ENCODE data around the gene ATP12A. TPM values are rescaled to one million over a fixed set of nuclear protein-coding genes. Genes with fewer than 3 reads are reported as not detected.

Gene ATP12A
- polyA plus RNA-seq, 2 of the 4 experiments (the other 2 are of a cell fraction), result not detected

DNA sequence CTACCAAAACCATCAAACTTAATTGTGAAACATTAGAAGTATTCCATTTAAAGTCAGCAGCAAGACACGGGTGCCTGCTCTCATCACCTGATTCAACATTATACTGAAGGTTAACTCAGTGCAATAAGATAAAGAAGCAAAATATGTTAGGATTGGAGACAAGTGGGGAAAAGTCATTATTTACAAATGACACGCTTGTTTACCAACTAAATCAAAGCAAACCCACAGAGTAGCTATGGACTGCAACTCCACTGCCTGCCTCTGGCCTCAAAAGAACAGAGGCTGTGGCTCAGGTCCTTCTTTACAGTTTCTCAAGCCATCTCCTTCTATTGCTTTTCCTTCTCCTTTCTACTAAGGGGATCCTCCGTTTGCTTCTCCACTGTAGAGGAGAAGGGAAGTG is 21.0 kb upstream of the ATP12A start:
- no peak overlapping the region for H3K27ac ChIP-seq
- POLR2A ChIA-PET, result no interaction called here
- no peaks in the 10 kb centered on the region for H3K4me1 ChIP-seq
- CTCF ChIA-PET, result interaction anchor here (0.9 to 1.5 kb wide), 3 partner anchors 9 to 13 kb away, joined by 3 to 5 read pairs (median 3); no protein-coding TSS in a partner anchor
- no peaks in the 10 kb centered on the region for H3K9me3 ChIP-seq
- DNase-seq (ENCODE audit: low read depth in 1 of 2, low spot score in 1 of 2) (no peak), FAIRE-seq (no peak), ATAC-seq (no peak; a peak in 1 of 6 replicates)
- TF ChIP-seq USF2 (IDR thresholded peaks at IDR 0.05), result no peak
- no peak overlapping the region for H3K4me3 ChIP-seq
- H3K4me2 ChIP-seq, result no peak overlapping the region
- 9% methylated on average over 3 of the region's 3 CpGs for WGBS (ENCODE audit: missing lambda C conversion rate)

DNA sequence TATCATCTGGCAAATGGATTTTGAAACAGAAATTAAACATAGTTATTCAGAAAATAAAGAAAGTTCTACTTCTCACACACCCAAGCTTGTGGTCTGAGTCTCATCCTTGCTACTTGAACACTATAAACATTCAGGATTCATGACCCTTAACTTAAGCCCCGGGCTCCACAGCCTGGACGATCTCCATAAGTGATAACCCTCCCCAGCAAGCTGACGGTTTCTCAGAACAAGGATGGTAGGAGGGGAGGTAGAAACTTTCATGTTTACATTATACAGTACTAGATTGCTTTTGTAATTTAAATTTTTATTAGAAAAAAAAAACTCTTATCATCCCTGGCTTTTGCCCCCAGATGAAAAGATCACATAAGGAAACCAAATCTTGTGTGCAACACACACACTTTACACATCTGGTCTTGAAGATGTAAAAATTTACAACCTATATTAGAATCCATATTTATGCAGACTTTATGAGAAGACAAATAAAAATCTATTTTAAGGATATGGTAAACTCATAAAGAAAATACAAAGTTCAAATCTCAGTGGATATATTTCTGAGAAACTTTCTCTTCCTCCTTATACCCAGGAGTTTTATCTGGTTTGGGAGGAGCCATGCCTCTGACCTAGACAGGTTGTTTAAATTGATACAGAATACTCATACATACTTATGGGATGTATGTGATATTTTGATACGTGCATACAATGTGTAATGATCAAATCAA is 20.0 kb upstream of the ATP12A start:
- DNase-seq (ENCODE audit: low read depth in 1 of 2, low spot score in 1 of 2), result no peak
- Histone ChIP-seq H3K9me3 (no peaks in the 10 kb centered on the region), H3K4me1 (no peaks in the 10 kb centered on the region), H3K4me3 (no peak overlapping the region), H3K27ac (no peak overlapping the region), H3K4me2 (no peak overlapping the region)
- no peak for FAIRE-seq
- no peak for ATAC-seq
- TF ChIP-seq MAZ (IDR thresholded peaks at IDR 0.05; ENCODE audit: borderline replicate concordance, low read depth, low read length), result no peak
- no peak for TF ChIP-seq EHMT2 (IDR thresholded peaks at IDR 0.05; ENCODE audit: low read depth)
- TF ChIP-seq RCOR1 (IDR thresholded peaks at IDR 0.05; ENCODE audit: low read depth, low read length), result no peak
- no peak for TF ChIP-seq MAX (IDR thresholded peaks at IDR 0.05)
- TF ChIP-seq CBX2 (IDR thresholded peaks at IDR 0.05; ENCODE audit: borderline replicate concordance, low read depth), result no peak
- POLR2A ChIA-PET, result no interaction called here
- WGBS (ENCODE audit: missing lambda C conversion rate), result 24% methylated on average over 4 of the region's 4 CpGs
- CTCF ChIA-PET, result interaction anchor here (0.9 kb wide), 1 partner anchor 12 kb away, joined by 3 read pairs; no protein-coding TSS in a partner anchor

GRCh38 chr13:24661713-24662112 is 18.5 kb upstream of the ATP12A start:
- no peak overlapping the region for H3K4me3 ChIP-seq
- ChIA-PET CTCF (interaction anchor here (0.9 kb wide), 1 partner anchor 10 kb away, joined by 3 read pairs; no protein-coding TSS in a partner anchor), POLR2A (no interaction called here)
- H3K4me2 ChIP-seq, result no peak overlapping the region
- no peak overlapping the region for H3K27ac ChIP-seq
- FAIRE-seq, result no peak
- WGBS (ENCODE audit: missing lambda C conversion rate), result 28% methylated on average over 5 of the region's 5 CpGs
- TF ChIP-seq TFCP2L1 (CRISPR knock-in tag; IDR thresholded peaks at IDR 0.05), result no peak
- no peak for TF ChIP-seq MAFK (IDR thresholded peaks at IDR 0.05; ENCODE audit: partially characterized antibody)
- no peak for TF ChIP-seq FOSB (CRISPR knock-in tag; IDR thresholded peaks at IDR 0.05)
- no peaks in the 10 kb centered on the region for H3K4me1 ChIP-seq
- ATAC-seq, result no peak
- no peak for DNase-seq (ENCODE audit: low read depth in 1 of 2, low spot score in 1 of 2)
- no peaks in the 10 kb centered on the region for H3K9me3 ChIP-seq

- no peak for ATAC-seq
- no peak for DNase-seq (ENCODE audit: low read depth in 1 of 2, low spot score in 1 of 2)
- Histone ChIP-seq H3K4me2 (no peak overlapping the region), H3K4me1 (no peaks in the 10 kb centered on the region), H3K9me3 (no peaks in the 10 kb centered on the region), H3K4me3 (no peak overlapping the region), H3K27ac (no peak overlapping the region)
- ChIA-PET POLR2A (no interaction called here), CTCF (interaction anchor here (0.9 kb wide), 1 partner anchor 10 kb away, joined by 3 read pairs; no protein-coding TSS in a partner anchor)
- 11% methylated on average over 2 of the region's 2 CpGs for WGBS (ENCODE audit: missing lambda C conversion rate)
- FAIRE-seq, result no peak
- no peak for TF ChIP-seq FOXS1 (CRISPR knock-in tag; IDR thresholded peaks at IDR 0.05)
- TF ChIP-seq KDM5A (IDR thresholded peaks at IDR 0.05), result no peak
- TF ChIP-seq HES2 (IDR thresholded peaks at IDR 0.05), result no peak
- no peak for TF ChIP-seq FOSB (CRISPR knock-in tag; IDR thresholded peaks at IDR 0.05)
- TF ChIP-seq RAD21 (conservative IDR thresholded peaks at IDR 0.05 in 1 of 2, IDR thresholded peaks at IDR 0.05 in 1 of 2), result no peak
- TF ChIP-seq HEYL (CRISPR knock-in tag; IDR thresholded peaks at IDR 0.05), result no peak
- no peak for TF ChIP-seq CEBPB (IDR thresholded peaks at IDR 0.05)
- TF ChIP-seq RNF2 (IDR thresholded peaks at IDR 0.05; ENCODE audit: borderline replicate concordance, low read depth), result no peak
- TF ChIP-seq JUNB (IDR thresholded peaks at IDR 0.05), result no peak
- no peak for TF ChIP-seq HDAC2 (IDR thresholded peaks at IDR 0.05)
- TF ChIP-seq EHMT2 (IDR thresholded peaks at IDR 0.05; ENCODE audit: low read depth), result no peak
- TF ChIP-seq CBX8 (IDR thresholded peaks at IDR 0.05), result no peak
- TF ChIP-seq ATOH8 (CRISPR knock-in tag; IDR thresholded peaks at IDR 0.05; ENCODE audit: low read depth), result no peak
- TF ChIP-seq, protein P1, sequence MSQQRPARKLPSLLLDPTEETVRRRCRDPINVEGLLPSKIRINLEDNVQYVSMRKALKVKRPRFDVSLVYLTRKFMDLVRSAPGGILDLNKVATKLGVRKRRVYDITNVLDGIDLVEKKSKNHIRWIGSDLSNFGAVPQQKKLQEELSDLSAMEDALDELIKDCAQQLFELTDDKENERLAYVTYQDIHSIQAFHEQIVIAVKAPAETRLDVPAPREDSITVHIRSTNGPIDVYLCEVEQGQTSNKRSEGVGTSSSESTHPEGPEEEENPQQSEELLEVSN (IDR thresholded peaks at IDR 0.05; ENCODE audit: borderline replicate concordance, low read depth), result no peak
- TF ChIP-seq PHF8 (IDR thresholded peaks at IDR 0.05; ENCODE audit: borderline replicate concordance, low read depth), result no peak
- no peak for TF ChIP-seq ZNF302 (CRISPR knock-in tag; IDR thresholded peaks at IDR 0.05)
- TF ChIP-seq RFX5 (IDR thresholded peaks at IDR 0.05), result no peak
- no peak for TF ChIP-seq ZSCAN20 (CRISPR knock-in tag; IDR thresholded peaks at IDR 0.05)
Measured at GRCh38 chr13:24662195-24663088, 17.8 kb upstream of the ATP12A start.
